ENCODE measurements around the gene ASTN2.

DNA sequence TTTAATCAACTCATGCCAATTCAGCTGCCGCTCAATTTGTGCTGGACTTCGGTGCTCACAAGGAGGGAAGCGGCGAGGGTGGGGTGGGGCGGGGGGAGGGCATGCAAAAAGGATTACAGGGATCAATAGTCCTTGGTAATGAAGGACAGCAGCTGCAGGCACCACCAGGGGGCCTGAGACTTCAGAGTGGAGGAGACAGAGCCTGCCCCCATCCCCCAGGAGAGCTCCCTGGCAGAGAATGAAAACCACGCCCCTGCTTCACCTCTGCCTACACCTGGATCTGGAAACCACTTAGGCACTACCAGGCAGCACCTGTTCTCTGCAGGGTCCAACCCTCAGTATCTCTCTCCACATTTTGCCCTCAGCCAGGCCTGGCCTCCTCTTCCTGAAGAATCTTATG lies 572.2 kb downstream of the ASTN2 start:
- TF ChIP-seq, protein P1, sequence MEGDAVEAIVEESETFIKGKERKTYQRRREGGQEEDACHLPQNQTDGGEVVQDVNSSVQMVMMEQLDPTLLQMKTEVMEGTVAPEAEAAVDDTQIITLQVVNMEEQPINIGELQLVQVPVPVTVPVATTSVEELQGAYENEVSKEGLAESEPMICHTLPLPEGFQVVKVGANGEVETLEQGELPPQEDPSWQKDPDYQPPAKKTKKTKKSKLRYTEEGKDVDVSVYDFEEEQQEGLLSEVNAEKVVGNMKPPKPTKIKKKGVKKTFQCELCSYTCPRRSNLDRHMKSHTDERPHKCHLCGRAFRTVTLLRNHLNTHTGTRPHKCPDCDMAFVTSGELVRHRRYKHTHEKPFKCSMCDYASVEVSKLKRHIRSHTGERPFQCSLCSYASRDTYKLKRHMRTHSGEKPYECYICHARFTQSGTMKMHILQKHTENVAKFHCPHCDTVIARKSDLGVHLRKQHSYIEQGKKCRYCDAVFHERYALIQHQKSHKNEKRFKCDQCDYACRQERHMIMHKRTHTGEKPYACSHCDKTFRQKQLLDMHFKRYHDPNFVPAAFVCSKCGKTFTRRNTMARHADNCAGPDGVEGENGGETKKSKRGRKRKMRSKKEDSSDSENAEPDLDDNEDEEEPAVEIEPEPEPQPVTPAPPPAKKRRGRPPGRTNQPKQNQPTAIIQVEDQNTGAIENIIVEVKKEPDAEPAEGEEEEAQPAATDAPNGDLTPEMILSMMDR (conservative IDR thresholded peaks at IDR 0.05), result peak; percentile 4; the same call in 1 of the 2 replicates
- TF ChIP-seq ZFX (IDR thresholded peaks at IDR 0.05), result no peak
